Thymus (tissue), 11 donors: ENCODE measurements around the gene ACSS2. TPM values are rescaled to one million over a fixed set of nuclear protein-coding genes. Genes with fewer than 3 reads are reported as not detected.

Experiments
- DNase-seq, 9 donors: peaks; one replicate each; pipeline ENCODE4 v3.0.0-alpha.2; 2013; ENCODE audit warnings: low spot score in 9 of 9, low read depth in 6 of 9, missing footprints in 1 of 9
- H3K27ac ChIP-seq, 2 donors: one replicate each; pipeline ENCODE4 v1.5.1; 2013; ENCODE audit warnings: control low read depth in 1 of 2, low read depth in 1 of 2, low read length in 1 of 2, mild to moderate bottlenecking in 1 of 2, moderate library complexity in 1 of 2
- H3K27me3 ChIP-seq, 2 donors: one replicate each; pipeline ENCODE4 v1.5.1; 2013; ENCODE audit warnings: low read length in 1 of 2; ENCODE audit not compliant: control insufficient read depth in 2 of 2, insufficient read depth in 1 of 2
- H3K36me3 ChIP-seq, 2 donors: one replicate each; pipeline ENCODE4 v1.5.1; 2013; ENCODE audit warnings: low read length in 1 of 2, mild to moderate bottlenecking in 1 of 2, moderate library complexity in 1 of 2; ENCODE audit not compliant: control insufficient read depth in 2 of 2, insufficient read depth in 2 of 2
- H3K4me1 ChIP-seq, 2 donors: one replicate each; pipeline ENCODE4 v1.5.1; 2013; ENCODE audit warnings: low read length in 2 of 2; ENCODE audit not compliant: control insufficient read depth in 2 of 2, insufficient read depth in 2 of 2
- H3K4me3 ChIP-seq, 2 donors: one replicate each; pipeline ENCODE4 v1.5.1; 2013; ENCODE audit warnings: low read length in 2 of 2, control low read depth in 1 of 2, mild to moderate bottlenecking in 1 of 2
- H3K9me3 ChIP-seq, 2 donors: one replicate each; pipeline ENCODE4 v1.5.1; 2013; ENCODE audit warnings: low read length in 1 of 2, mild to moderate bottlenecking in 1 of 2; ENCODE audit not compliant: control insufficient read depth in 2 of 2, insufficient read depth in 1 of 2
- WGBS: extraction: QIAGEN DNeasy Blood & Tissue Kit; methylation state at CpG from one replicate; pipeline ENCODE4 v1.1.7; 2013; 5-methylcytosine and 5-hydroxymethylcytosine counted together
- polyA plus RNA-seq: library from polyadenylated mRNA; stranded (reverse); fragments of 200-250 nt; gene quantifications from one replicate; pipeline ENCODE4 v1.2.3, GENCODE V29; 2013
- total RNA-seq: library from RNA; stranded (reverse); fragments of 120-200 nt; gene quantifications from one replicate; pipeline ENCODE4 v1.2.4, GENCODE V29; 2013
- donor health status: healthy.

ACSS2 gene
- total and polyA plus RNA-seq, 2 donors, result 11.3 to 26.1 TPM

GRCh38 chr20:34956751-34957472, 80.5 kb downstream of the ACSS2 start:
- no peaks in the 10 kb centered on the region for H3K36me3 ChIP-seq
- no peaks in the 10 kb centered on the region for H3K9me3 ChIP-seq
- H3K4me1 ChIP-seq, result peaks cover 7 to 16% of the 10 kb centered on the region in 2 donors
- no peak overlapping the region for H3K27ac ChIP-seq
- no peak overlapping the region for H3K4me3 ChIP-seq
- 98% methylated on average over 21 of the region's 21 CpGs for WGBS
- no peaks in the 10 kb centered on the region for H3K27me3 ChIP-seq
- DNase-seq, result no peak

- Histone ChIP-seq H3K4me1 (no peaks in the 10 kb centered on the region), H3K27me3 (no peaks in the 10 kb centered on the region), H3K9me3 (no peaks in the 10 kb centered on the region), H3K4me3 (no peak overlapping the region), H3K36me3 (no peaks in the 10 kb centered on the region), H3K27ac (no peak overlapping the region)
- no peak for DNase-seq
- 98% methylated on average over 5 of the region's 5 CpGs for WGBS
Observed at GRCh38 chr20:34964486-34964885, 88.1 kb downstream of the ACSS2 start.

GRCh38 chr20:34965051-34965450, 88.6 kb downstream of the ACSS2 start:
- Histone ChIP-seq H3K27me3 (no peaks in the 10 kb centered on the region), H3K4me3 (no peak overlapping the region), H3K36me3 (no peaks in the 10 kb centered on the region), H3K9me3 (no peaks in the 10 kb centered on the region), H3K27ac (no peak overlapping the region), H3K4me1 (no peaks in the 10 kb centered on the region)
- 98% methylated on average over 5 of the region's 5 CpGs for WGBS
- DNase-seq, result no peak

GRCh38 chr20:34967421-34967820, 91.0 kb downstream of the ACSS2 start:
- H3K27ac ChIP-seq, result no peak overlapping the region
- no peaks in the 10 kb centered on the region for H3K36me3 ChIP-seq
- H3K4me1 ChIP-seq, result no peaks in the 10 kb centered on the region
- H3K4me3 ChIP-seq, result no peak overlapping the region
- no peaks in the 10 kb centered on the region for H3K9me3 ChIP-seq
- no peak for DNase-seq
- H3K27me3 ChIP-seq, result no peaks in the 10 kb centered on the region
- 95% methylated on average over 5 of the region's 5 CpGs for WGBS

GRCh38 chr20:34968042-34968775, 91.8 kb downstream of the ACSS2 start:
- 95% methylated on average over 7 of the region's 7 CpGs for WGBS
- H3K27ac ChIP-seq, result no peak overlapping the region
- no peaks in the 10 kb centered on the region for H3K4me1 ChIP-seq
- no peaks in the 10 kb centered on the region for H3K27me3 ChIP-seq
- H3K4me3 ChIP-seq, result no peak overlapping the region
- DNase-seq, result no peak
- H3K9me3 ChIP-seq, result no peaks in the 10 kb centered on the region
- H3K36me3 ChIP-seq, result no peaks in the 10 kb centered on the region

- DNase-seq, result no peak
- Histone ChIP-seq H3K27ac (no peak overlapping the region), H3K4me3 (no peak overlapping the region), H3K9me3 (no peaks in the 10 kb centered on the region), H3K36me3 (no peaks in the 10 kb centered on the region), H3K27me3 (no peaks in the 10 kb centered on the region), H3K4me1 (peaks cover 0 to under 1% of the 10 kb centered on the region in 2 donors)
- 97% methylated on average over 7 of the region's 7 CpGs for WGBS
Observed at GRCh38 chr20:34970193-34970840, 93.9 kb downstream of the ACSS2 start.

- 99% methylated on average over 9 of the region's 9 CpGs for WGBS
- no peak for DNase-seq
- Histone ChIP-seq H3K27me3 (no peaks in the 10 kb centered on the region), H3K36me3 (no peaks in the 10 kb centered on the region), H3K4me1 (peaks cover 0 to 7% of the 10 kb centered on the region in 2 donors), H3K4me3 (no peak overlapping the region), H3K27ac (no peak overlapping the region), H3K9me3 (no peaks in the 10 kb centered on the region)
Observed at GRCh38 chr20:34970846-34971560, 94.6 kb downstream of the ACSS2 start.

- Histone ChIP-seq H3K36me3 (no peaks in the 10 kb centered on the region), H3K27me3 (no peaks in the 10 kb centered on the region), H3K27ac (no peak overlapping the region), H3K4me3 (no peak overlapping the region), H3K9me3 (no peaks in the 10 kb centered on the region), H3K4me1 (peaks cover 0 to 14% of the 10 kb centered on the region in 2 donors)
- no peak for DNase-seq
- WGBS, result 93% methylated on average over 10 of the region's 10 CpGs
Observed at GRCh38 chr20:34971561-34972235, 95.3 kb downstream of the ACSS2 start.
